C4-2B (cell line): Measurements from ENCODE around the gene RBM44.
A peak's percentile ranks its signal among the peaks of the same experiment; 100 is the strongest.

Source experiments
- H3K27ac ChIP-seq: fragments of 450-650 bp; 2 replicates; pipeline ENCODE4 v1.5.1; 2017
- ZFX ChIP-seq: fragments of 450-650 bp; IDR thresholded peaks from 2 replicates; pipeline ENCODE4 v1.6.1; 2017
- TF ChIP-seq, protein P1 (sequence below): fragments of 450-650 bp; conservative IDR thresholded peaks from 2 replicates; pipeline ENCODE4 v1.5.1; 2017; ENCODE audit warnings: mild to moderate bottlenecking

The RBM44 gene

DNA sequence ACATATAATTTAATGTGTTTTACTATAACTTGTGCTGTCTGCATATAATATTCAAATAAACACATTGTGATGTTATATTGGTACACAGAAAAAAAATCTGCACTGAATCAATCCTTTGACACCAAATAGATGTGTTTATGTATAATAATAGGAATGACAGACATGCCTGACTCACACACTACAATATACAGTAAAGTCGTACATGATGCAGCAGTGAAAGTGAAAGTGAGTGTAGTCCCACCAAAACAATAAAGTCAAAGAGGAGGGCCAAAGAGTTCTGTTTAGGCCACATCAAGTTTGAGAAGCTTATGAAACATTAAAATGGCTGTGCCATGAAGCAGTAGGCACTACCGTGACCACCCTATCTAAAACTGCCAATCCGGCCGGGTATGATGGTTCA lies 8.2 kb upstream of the RBM44 start:
- TF ChIP-seq ZFX, result no peak
- TF ChIP-seq, protein P1, sequence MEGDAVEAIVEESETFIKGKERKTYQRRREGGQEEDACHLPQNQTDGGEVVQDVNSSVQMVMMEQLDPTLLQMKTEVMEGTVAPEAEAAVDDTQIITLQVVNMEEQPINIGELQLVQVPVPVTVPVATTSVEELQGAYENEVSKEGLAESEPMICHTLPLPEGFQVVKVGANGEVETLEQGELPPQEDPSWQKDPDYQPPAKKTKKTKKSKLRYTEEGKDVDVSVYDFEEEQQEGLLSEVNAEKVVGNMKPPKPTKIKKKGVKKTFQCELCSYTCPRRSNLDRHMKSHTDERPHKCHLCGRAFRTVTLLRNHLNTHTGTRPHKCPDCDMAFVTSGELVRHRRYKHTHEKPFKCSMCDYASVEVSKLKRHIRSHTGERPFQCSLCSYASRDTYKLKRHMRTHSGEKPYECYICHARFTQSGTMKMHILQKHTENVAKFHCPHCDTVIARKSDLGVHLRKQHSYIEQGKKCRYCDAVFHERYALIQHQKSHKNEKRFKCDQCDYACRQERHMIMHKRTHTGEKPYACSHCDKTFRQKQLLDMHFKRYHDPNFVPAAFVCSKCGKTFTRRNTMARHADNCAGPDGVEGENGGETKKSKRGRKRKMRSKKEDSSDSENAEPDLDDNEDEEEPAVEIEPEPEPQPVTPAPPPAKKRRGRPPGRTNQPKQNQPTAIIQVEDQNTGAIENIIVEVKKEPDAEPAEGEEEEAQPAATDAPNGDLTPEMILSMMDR, result no peak
- no peak overlapping the region for H3K27ac ChIP-seq

- no peak for TF ChIP-seq ZFX
- TF ChIP-seq, protein P1, result no peak
- H3K27ac ChIP-seq, result no peak overlapping the region
These were observed 6.4 kb upstream of the RBM44 start for GRCh38 chr2:237791977-237792727.

DNA sequence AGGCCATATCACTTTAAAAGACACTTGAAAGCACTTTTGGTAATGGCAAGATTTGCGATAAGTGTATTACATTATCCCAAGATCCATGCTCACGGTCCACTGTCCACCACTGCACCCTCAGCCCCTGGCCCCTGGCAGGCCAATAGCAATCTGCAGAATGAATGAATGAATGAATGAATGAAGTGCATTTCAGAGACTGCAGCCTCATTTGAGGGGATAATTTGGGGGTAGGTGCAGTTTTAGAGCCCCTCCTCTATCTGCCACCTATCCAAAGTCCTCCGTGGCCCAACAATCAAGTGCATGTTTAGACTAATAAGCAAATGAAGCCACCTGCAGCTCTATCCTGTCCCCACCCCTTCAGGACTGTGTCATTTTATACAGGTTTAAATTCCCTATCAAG lies 1.3 kb upstream of the RBM44 start:
- no peak overlapping the region for H3K27ac ChIP-seq
- no peak for TF ChIP-seq ZFX
- TF ChIP-seq, protein P1, result no peak

DNA sequence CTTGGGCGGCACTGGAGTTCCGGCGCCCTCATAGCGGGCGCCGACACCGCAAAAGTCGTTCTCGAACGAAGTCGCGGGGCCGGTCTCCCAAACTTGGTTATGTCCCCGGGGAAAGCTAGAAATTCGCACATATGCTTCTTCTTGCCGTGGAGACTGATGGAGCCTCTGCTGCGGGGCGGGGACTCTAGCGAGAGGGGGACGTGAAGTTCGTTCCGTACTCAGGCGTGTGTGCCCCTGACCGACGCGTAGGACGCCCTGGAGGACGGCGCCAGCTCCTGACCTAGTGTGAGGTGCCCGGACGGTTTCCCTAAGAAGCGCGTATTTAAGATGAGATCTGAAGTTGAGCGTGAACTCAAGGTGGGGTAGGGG lies 465 bp downstream of the RBM44 start:
- TF ChIP-seq, protein P1, result no peak
- TF ChIP-seq ZFX, result no peak
- H3K27ac ChIP-seq, result no peak overlapping the region

GRCh38 chr2:237801466-237801865 lies 2.9 kb downstream of the RBM44 start:
- H3K27ac ChIP-seq, result peak overlapping the region; percentile 39; the same call in 1 of the 2 replicates
- TF ChIP-seq, protein P1, result no peak
- no peak for TF ChIP-seq ZFX

DNA sequence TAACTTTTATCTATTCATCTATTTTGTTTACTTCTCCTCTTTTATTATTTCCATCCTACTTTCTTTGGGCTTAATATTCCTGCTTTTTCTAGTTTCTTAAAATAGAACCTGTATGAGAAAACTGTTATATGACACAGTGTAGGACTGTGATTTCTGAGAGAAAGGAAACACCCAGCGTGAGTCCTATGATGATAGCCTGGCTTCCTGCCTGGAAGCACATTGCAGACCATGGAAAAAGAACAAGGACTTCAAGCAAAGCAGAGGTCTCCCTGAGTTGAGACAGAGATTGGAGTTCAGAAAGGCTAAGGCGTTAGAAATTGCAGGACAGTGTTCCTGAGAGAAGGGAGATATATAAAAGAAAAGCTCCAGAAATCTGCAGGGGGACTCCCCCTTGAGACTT lies 7.8 kb downstream of the RBM44 start:
- no peak overlapping the region for H3K27ac ChIP-seq
- TF ChIP-seq, protein P1, result no peak
- TF ChIP-seq ZFX, result no peak

DNA sequence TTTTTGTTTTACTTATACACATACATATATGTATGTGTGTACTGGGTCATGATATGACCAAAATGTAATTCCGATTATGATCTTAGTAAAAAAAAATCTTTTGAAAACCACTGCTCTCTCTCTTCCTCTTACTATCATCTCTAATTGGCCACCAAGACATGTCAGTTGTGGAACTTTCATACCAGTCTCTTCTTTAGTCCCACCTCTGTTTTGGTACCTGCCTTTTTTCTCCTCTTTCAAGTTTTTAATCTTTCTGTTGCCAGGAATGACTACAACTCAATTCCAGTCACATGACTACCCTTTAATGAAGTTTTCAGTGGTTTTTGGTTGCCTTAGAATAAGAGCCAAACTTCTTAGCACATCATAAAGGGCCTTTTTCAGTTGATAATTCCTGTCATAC lies 17.1 kb downstream of the RBM44 start:
- TF ChIP-seq, protein P1, result no peak
- no peak for TF ChIP-seq ZFX
- H3K27ac ChIP-seq, result no peak overlapping the region
